ENCODE results near the gene EXOC4.

Gene EXOC4

DNA sequence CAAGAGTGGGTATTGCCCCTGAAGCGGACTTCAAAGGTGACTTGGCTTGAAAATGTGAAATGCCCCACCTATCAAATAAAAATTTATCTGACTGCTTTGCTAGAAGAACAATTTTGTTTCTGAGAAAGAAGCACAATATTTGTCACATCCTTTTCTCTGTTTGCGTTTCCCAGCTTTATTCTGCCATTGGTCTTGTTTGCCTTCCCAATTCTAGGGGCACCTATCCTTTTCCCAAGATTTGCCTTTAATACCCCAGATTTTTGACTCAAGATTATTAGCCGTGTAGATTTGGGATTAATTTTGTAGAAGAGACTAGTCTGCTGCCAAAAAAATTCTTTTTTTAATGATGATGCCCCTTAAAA, 764.0 kb downstream of the EXOC4 start:
- no peak for DNase-seq

DNA sequence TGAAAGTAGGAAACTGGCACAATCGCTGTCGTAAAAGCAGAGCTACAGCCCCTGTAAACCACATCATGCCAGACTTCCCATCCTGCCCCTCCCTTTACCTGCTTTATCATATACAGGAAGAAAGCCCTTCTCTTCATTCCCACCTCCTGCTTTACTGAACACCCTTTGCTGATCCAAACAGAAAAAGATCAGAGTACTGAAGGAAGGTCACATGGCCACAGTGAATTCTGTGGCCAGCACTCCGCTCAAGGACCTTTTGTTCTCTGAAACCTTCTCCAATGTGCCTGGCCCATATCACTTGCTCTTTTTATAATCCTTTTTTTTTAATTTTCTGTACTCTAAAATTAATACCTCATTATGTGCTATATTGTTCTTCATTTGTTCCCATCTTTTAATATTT, 765.4 kb downstream of the EXOC4 start:
- no peak for DNase-seq

DNA sequence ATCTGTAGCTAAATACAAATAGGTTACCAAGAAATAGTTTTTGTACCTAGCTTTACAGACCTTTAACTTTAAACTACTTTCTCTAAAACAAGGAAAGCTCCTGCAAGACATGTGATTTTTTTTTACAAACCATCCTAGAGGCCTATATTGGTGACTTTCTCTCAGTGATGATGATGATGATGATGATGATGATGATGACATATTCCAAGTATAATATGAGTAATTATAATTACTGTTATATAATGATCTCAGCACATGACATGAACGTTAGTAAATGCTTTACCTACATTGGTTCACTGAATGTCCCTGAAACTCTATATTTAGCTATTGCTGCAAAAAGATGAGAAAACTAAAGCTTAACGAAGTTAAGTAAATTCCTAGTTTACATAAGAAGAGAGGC, 766.4 kb downstream of the EXOC4 start:
- DNase-seq, result no peak

DNA sequence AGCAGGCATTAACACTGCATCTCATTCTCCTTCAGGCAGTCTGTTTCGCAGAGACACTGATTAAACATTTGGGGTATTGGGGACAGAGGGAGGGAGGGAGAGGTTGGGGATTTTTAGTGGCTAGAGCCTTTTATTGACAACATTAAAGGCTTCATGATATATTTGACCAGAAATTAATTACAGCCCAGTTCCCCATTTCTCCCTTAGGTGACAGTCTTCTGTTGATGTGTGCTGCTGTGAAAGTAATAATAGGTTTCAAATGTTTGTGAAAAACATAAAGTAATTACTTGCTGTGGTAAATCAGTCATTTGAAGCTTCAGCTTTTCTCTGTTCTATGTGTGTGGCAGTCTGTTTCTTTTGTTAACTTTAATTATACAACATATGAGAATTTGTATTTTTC, 769.0 kb downstream of the EXOC4 start:
- no peak for DNase-seq

DNA sequence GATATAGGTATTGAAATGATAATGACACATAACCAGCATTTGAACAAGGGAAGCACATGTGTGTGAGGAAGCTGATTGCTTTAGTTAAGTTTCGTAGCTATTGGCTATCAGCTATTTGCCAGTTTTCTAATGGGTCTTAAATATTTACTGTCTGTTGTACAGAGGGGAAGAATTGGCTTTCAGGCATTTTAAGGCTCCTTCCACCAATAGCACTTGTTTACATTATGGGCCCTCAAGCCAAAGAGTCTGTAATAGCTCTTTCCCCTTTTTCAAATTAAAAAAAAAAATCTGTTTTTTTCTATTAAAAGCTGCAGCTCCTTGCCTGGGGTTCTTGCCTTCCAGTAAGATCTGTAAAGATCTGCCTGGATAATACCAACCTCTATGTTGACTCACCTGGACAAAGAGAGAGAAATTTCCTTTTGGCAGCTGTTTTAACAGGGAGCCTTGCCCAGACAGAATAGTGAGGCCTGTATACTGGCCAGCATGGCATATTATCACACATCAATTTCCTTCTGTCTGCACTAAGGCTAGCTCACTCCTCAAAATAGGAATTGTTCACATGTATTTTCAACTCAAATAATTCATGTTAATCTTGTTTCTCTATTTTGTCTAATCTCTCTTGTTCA, 769.5 kb downstream of the EXOC4 start:
- no peak for DNase-seq

DNA sequence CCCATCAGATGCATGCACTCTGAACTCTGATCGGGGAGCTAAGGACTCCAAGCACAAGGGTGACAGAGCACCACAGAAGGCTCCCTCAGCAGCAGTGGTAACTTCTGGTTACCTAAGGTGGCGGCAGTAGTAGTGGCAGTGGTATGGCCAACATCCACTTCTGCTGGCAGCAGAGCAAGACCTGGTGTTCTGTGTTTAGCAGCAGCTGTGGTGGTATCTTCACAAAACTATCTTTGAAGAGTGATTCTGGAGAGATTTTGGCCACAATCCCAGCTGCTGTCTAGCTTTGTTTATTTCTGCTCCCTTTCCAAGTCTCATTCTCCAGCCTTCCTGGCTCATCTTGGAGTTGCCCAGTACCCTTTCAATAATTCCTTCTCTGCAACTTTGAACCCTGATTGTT, 771.9 kb downstream of the EXOC4 start:
- DNase-seq, result no peak

DNA sequence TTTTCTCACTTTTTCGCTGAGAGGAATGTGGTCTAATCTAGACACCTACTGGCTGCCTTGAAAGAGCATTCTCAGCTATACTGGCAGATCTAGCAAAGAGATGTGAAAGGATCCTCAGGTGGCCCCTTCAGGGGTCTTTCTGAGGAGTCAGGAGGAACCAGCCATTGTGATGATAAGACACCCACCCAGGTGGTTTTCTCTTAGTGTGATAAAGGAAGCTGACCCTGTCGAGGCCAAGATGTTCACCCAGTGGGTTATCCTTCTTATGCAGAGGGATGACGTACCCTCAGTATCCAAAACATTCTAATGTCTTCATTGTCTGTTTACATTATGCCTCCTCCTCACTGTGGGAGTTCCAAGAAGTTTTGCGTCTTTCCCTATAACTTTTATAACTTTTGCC, 776.0 kb downstream of the EXOC4 start:
- DNase-seq, result no peak

DNA sequence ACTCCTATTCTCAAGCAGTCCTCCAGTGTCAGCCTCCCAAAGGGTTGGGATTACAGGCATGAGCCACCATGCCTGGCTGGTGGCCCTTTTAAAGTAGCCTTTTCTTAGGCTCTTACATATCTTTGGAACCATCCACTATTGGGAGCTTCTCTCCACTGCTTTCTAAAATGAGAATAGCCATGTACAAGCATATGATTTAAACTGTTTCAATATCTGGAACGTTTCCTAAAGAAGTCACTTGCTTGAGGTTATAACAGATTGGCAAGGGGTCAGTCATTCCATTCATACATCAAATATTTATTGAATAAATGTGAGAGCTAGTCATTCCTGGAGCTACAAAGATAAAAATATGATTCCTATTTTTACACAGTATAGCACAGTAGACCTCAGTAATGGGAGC, 776.9 kb downstream of the EXOC4 start:
- DNase-seq, result no peak

DNA sequence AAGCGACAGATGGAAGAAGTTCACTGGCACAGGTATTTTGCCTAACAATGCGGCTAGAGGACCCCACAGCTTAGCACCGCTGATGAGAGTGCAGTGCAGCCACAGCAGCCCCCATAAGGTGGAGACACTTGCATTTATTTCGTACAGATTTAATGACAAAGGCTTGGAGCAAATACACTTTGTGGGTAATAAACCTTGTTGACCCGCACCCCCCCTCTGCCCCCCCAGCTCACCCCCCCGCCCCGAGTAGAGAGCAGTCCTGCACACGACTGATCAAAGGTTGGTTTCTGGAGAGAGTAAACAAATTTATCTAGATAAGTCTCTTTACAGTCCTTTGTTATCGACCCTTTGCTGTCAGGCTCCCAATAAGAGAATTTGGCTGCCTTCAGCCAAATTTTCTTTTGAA, 777.6 kb downstream of the EXOC4 start:
- no peak for DNase-seq

DNA sequence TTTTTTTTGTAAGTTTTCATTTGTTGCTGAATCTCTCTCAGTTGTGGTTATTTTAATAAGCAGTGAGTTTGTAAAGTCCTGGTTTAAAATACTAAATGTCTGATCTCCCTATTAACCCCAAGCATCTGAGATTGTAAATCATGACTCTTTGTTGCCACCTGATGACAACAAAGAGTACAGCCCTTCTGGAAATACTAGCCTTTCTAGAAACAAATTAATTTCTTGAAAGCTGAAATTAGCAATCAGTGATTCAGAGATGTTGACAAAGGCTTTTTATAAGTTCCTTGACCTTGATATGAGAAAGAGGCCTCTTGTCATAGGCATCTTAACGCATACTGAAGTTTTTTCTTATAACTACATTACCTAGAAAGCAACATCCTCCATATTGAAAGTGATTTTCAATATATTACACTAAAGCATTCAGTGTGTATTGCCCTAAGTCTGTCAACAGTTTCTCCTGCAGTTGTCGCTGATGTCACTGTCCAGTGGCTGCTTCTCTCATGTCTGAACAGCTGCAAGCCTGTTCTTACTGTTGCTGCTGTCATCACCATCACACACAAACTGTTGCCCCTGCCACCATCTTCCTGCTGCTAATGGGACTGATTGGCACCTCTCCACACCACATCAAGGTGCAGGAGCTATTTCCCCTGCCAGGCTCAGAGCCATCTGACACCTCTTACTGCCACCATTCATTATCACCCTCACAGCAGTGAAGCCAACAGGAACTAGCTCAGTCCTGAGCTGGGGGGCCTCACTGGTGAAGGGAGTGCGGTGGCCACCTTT, 779.1 kb downstream of the EXOC4 start:
- DNase-seq, result no peak

DNA sequence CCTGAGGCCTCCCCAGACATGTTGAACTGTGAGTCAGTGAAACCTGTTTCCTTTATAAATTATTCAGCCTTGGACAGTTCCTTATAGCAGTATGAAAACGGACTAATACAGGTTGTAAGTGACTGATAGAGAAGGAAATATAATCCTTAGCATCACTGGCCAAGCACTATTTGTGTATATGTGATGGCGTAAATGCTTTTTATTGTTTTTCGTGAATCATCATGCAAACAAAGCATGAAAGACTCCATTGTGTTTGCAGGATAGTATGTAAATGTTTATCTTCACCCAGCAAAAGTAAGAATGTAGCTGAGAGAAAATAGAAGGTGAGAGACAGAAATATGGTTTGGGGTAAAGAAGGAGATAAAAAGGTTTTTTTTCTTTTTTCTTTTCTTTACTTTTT, 781.8 kb downstream of the EXOC4 start:
- peak; percentile 88 for DNase-seq

DNA sequence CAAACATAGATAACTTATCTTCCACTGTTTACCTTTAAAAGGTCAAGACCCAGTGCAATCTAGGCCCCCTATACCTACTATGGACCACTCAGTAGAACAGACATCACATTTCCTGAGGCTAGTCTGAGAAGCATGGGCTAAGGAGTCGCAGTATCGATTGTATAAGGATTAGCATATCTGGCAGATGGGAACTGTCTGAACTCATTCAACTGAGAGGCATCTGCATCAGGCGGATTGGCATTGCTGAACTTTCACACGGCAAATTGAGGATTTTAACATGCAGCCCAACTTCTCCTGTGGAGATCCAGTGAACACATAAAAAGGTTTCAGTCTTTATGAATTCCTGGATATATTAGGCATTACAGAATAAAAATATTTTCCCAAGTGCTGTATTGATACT, 785.1 kb downstream of the EXOC4 start:
- no peak for DNase-seq

DNA sequence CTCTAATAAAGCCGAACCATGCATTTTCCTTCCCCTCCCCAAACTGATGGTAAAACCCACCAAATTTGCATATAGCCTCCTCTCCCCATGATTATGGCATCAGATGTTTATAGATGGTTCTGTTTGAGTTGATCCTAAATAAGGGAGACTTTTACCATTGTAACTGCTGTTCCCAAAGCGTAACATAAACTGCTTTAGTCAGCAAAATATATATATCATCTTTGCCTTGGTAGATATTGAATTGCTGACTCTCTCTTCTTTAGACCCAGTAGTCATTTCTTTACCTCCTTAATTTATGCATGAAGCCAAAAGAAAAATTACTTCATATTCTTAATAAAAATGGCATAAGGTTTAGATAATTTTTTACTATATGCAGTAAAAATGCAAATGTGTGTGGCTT, 788.1 kb downstream of the EXOC4 start:
- peak; percentile 93 for DNase-seq

DNA sequence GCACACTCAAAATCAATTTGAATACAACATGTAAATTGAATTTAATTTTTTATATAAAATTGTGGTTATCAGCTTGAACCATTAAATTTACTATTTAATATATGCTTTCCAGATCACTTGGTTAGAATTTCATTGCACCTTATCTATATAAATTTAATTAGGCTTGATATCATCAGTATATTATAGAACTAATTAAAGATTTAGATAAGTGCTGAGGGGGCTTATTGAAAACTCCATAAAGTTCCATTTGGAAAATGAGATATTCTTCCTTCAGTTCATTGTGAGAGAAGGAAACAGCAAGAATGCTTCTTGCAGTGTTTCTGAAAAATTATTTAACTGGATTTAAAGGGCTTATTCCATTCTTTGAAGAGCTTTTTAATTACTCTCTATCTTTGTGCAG, 788.6 kb downstream of the EXOC4 start:
- no peak for DNase-seq

DNA sequence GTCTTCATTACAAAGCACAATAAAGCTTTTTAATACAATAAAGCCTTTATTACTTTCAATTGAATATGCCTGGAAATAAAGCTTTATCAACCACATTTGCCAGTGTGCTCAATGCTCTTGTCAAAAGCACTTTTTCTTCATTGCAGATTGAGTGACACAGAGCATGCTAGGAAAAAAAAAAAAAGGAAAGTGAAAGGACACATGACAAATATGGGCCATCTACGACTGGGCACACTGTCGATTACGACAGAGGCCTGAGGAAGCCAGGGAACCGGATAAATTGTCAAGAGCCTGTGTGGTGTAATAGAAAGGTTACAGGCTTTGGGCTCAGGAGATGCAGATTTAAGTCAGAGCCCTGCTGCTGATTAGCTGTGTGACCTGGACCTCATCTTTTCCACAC, 789.4 kb downstream of the EXOC4 start:
- DNase-seq, result no peak

DNA sequence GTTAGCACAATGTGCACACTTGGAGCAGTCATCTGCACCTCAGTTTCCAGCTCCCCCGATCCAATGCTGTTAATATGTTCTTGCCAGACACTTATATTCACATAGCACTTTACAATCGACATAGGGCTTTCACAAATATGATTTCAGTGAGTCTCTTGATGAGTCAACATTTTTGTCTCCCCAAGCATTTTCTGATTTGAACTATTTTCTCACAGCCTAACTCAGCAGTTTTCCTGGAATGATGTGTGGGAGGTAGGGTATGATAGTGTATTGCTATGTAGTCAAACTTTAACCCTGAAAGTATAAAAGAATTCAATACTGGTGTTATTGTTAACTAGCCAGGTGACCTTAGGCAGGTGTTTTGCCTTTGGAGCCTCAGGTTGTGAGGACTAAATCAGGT, 791.8 kb downstream of the EXOC4 start:
- no peak for DNase-seq

DNA sequence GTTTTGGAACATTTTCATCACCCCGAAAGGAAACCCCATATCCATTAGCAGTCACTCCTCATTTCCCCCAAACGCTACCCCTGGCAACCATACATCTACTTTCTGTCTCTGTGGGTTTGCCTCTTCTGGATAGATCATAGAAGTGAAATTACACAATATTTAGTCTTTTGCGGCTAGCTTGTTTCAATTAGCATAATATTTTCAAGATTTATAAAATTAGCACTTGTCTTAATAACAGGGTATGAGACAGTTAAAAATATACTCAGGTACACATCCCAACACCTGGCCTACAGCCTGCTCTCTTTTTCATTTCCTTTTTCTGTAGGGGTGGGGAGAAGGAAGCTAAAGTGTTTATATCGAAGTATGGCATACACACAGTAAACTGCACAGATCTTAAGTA, 792.8 kb downstream of the EXOC4 start:
- DNase-seq, result no peak

DNA sequence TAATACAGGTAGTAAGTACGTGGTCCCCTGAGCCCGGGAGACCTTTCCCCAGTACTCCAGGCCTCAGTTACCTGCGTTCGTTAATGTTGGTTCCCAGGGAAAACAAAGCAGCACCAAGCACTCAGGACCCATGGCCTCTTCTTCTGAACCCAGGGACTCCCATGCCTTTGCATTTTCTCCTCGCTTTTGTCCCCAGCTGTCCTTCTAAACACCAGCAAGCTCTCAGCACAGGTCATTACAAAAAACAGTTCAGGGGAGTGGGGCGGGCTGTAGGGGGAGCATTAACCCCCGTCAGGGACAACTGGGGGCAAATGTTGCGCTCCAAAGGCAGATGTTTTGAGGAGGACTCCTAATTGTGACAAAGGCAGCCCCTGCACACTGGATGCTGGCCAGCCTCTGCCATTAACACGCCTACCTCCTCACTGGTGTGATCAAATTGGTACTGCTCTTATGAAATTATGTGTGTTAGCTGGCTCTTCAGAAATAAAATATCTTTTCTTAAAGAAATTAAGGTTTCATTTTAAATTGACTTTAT, 793.8 kb downstream of the EXOC4 start:
- no peak for DNase-seq

DNA sequence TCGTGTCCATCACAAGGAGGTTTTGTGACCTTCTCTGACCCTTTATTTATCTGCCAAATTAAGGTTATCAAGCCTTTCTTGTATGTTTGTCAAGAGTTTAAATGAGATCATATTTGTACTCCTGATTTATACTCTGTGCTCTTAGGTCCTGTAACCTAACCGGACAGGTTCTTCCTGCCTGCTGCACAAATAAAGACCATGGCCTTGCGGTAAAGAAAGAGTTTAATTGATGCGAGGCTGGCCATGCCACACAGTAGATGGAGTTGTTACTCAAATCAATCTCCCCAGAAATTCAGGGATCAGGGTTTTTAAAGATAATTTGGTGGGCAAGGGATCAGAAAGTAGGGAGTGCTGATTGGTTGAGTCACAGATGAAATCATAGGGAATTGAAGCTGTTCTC, 794.8 kb downstream of the EXOC4 start:
- no peak for DNase-seq

DNA sequence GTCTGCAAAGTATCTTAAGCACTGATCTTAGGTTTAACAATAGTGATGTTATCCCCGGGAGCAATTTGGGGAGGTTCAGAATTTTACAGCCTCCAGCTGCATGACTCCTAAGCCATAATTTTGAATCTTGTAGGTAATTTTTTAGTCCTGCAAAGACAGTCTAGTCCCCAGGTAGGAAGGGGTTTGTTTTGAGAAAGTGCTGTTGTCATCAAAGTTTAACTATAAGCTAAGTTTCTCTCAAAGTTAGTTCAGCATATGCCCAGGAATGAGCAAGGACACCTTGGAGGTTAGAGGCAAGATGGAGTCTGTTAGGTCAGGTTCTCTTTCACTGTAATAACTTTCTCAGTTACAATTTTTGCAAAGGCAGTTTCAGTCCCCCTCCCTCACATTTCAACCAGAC, 795.3 kb downstream of the EXOC4 start:
- no peak for DNase-seq

DNA sequence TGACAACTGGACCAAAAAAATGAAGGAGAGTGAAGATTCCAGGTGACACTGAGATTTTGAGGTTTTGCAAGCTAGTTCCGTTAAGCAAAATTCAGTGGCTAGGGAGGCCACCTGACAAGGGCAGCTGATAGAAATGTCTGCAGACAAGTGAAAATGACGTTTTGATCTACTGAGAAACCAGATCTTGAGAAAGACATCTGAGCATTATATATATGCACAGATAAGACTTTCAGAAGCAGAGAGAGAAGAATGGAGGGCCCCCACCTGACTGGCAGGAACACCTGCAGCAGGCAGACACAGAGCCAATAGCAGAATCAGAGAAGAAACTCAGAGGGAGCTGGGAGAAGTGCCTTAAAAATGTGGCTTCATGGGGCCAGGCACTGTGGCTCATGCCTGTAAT, 798.1 kb downstream of the EXOC4 start:
- DNase-seq, result no peak

DNA sequence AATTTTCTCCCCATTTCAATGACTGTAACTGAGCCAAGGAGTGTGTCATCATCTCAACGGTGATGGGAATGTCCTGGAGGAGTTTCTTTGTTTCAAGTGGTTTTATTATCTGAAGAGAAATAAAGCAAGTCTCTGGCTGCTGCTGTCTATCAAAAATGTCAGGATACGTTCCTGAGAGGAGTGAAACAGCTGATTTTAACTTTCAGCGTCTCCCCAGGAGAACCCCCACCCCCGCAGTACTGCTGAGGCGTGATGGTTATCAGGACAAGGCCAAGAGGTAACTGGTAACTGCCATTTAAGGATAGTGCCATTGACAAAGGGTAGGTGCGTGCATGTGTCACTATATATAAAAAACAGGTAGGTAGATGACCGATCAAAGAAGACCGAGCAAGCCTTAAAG, 803.9 kb downstream of the EXOC4 start:
- DNase-seq, result no peak

DNA sequence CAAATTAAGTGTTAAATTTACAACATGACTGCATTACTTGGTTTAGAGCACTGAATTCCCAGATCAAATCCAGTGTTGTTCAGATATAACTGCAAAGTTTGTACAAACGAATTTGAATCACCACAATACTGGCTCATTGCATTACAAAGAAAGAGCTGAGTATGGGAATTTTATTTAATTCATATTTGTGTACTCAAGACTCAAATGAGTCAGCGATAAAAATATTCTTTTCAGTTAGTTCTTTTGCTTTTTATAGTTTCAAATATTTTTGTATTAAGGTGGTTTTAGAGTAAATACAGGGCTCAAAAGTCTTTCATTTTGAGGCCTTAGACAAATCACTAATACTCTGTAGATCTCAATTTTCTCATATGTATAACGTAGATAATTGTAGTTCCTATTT, 805.6 kb downstream of the EXOC4 start:
- DNase-seq, result no peak

DNA sequence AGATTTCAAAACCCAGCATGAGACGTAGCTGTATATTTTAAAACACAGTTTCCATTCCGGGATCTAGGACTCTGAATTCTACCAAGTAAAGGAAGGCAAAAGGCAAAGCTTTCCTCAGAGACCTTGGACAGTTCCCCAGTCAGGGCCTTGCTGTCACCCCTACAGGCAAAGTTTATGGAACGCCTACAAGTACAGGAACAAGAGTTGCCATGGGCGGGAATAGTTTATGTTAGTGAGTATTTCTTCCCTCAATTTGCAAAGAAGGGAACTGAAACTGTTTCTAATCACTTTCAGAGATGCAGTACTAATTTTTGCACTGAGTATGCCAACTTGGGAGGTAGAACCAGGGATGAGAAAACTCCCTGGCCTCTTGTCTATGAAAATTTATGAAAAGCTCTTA, 806.1 kb downstream of the EXOC4 start:
- no peak for DNase-seq

DNA sequence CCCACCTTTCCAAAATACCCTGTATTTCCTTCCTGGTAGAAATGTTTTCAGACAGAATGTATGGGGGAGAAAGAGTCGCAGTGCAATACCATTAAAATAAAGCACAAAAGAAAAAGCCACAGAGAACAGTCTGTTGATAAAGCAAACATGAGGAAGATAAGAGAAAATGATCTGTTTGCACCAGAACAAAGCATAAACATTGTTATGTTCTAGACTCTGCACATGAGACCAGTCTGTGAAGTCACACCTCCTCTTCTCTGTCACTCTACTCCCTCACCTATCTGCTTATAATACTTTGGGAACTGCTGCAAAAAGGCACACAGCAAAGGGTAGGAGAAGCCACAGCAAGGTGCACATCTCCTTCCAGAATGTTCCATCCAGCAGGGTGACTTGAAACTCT, 807.0 kb downstream of the EXOC4 start:
- DNase-seq, result no peak

All from NCI-H526 treated with DMSO at 0.1 percent for 48 hours (cell line).